ENCODE measurements around the gene HIVEP1. TPM values are rescaled to one million over a fixed set of nuclear protein-coding genes. Genes with fewer than 3 reads are reported as not detected.

The HIVEP1 gene
- total RNA-seq, 1 donor from 2014 or later = 48.9 TPM

DNA sequence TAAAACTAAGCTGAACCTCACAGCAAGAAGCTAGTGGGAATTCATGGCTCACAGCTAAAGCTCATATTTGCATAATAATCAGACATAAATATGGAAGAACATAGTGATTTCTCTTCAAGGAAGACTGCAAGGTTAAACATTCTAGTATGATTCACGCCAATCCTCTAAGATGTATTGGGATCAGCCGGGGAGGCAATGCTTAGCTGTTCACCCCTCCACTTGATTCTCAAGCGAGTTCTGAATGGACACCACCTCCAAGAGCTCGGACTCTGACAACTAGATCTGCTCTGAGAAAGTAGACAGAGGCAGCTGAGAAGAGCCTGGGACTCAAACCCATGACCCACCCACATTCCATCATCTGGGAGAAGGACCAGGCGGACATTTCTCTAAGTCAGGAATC, 159.6 kb downstream of the HIVEP1 start:
- Histone ChIP-seq H3K9ac (ENCODE audit: low read length) (no peak overlapping the region), H3K27ac (ENCODE audit: low read depth, low read length) (no peak overlapping the region), H3K4me3 (ENCODE audit: insufficient read depth, low read depth, low read length) (no peak overlapping the region), H3K9me3 (ENCODE audit: insufficient read depth, low read depth, low read length) (no peaks in the 10 kb centered on the region), H3K36me3 (ENCODE audit: insufficient read depth, low read length) (no peaks in the 10 kb centered on the region), H3K4me2 (ENCODE audit: low read length) (no peak overlapping the region), H2AFZ (ENCODE audit: low read depth, low read length) (no peak overlapping the region), H3K79me2 (ENCODE audit: insufficient read depth, low read length) (no peaks in the 10 kb centered on the region), H4K20me1 (ENCODE audit: insufficient read depth, low read length) (no peaks in the 10 kb centered on the region), H3K27me3 (ENCODE audit: insufficient read depth, low read length) (no peaks in the 10 kb centered on the region), H3K4me1 (ENCODE audit: insufficient read depth, low read length) (no peaks in the 10 kb centered on the region)
- FAIRE-seq (no peak), DNase-seq (ENCODE audit: low read depth) (no peak)
- Mint-ChIP-seq H3K27ac (ENCODE audit: unreplicated experiment) (no peak overlapping the region), H3K9me3 (ENCODE audit: unreplicated experiment) (no peaks in the 10 kb centered on the region), H3K27me3 (ENCODE audit: low read depth, unreplicated experiment) (no peaks in the 10 kb centered on the region), H3K4me1 (ENCODE audit: low read depth, unreplicated experiment) (peaks cover 5% of the 10 kb centered on the region), H3K4me3 (ENCODE audit: unreplicated experiment) (no peak overlapping the region), H3K36me3 (ENCODE audit: low read depth, unreplicated experiment) (no peaks in the 10 kb centered on the region)
- TF ChIP-seq EZH2 (IDR thresholded peaks at IDR 0.05; ENCODE audit: insufficient read depth, low read length) = no peak

DNA sequence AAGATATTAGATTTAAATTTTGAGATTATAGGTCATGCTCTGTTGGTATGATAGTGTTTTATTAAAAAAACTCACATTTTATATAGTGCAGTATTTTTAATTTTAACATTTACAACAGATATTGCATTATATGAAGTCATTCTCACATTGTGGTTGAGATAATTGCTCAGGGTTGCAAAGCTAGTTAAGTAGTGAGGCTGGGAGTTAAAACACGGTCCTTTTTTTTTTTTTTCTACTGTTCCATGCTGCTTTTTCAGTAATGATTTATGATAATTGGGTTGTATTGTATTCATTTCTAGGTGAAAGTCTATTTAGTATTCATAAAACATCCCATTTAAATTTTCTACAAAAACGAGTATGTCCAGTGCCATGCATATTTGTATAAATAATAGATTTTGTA, 160.5 kb downstream of the HIVEP1 start:
- Histone ChIP-seq H3K9ac (ENCODE audit: low read length) (no peak overlapping the region), H2AFZ (ENCODE audit: low read depth, low read length) (no peak overlapping the region), H3K27ac (ENCODE audit: low read depth, low read length) (no peak overlapping the region), H3K27me3 (ENCODE audit: insufficient read depth, low read length) (no peaks in the 10 kb centered on the region), H3K79me2 (ENCODE audit: insufficient read depth, low read length) (no peaks in the 10 kb centered on the region), H3K9me3 (ENCODE audit: insufficient read depth, low read depth, low read length) (no peaks in the 10 kb centered on the region), H4K20me1 (ENCODE audit: insufficient read depth, low read length) (no peaks in the 10 kb centered on the region), H3K4me1 (ENCODE audit: insufficient read depth, low read length) (no peaks in the 10 kb centered on the region), H3K4me3 (ENCODE audit: insufficient read depth, low read depth, low read length) (no peak overlapping the region), H3K36me3 (ENCODE audit: insufficient read depth, low read length) (no peaks in the 10 kb centered on the region), H3K4me2 (ENCODE audit: low read length) (no peak overlapping the region)
- Mint-ChIP-seq H3K27me3 (ENCODE audit: low read depth, unreplicated experiment) (no peaks in the 10 kb centered on the region), H3K9me3 (ENCODE audit: unreplicated experiment) (no peaks in the 10 kb centered on the region), H3K4me1 (ENCODE audit: low read depth, unreplicated experiment) (peaks cover 5% of the 10 kb centered on the region), H3K36me3 (ENCODE audit: low read depth, unreplicated experiment) (no peaks in the 10 kb centered on the region), H3K27ac (ENCODE audit: unreplicated experiment) (no peak overlapping the region), H3K4me3 (ENCODE audit: unreplicated experiment) (no peak overlapping the region)
- DNase-seq (ENCODE audit: low read depth) (no peak), FAIRE-seq (no peak)
- TF ChIP-seq EZH2 (IDR thresholded peaks at IDR 0.05; ENCODE audit: insufficient read depth, low read length) = no peak
- no peak for TF ChIP-seq CTCF (IDR thresholded peaks at IDR 0.05; ENCODE audit: insufficient read depth, low read depth, low read length)

GRCh38 chr6:12173181-12173580, 161.1 kb downstream of the HIVEP1 start:
- H3K9me3 ChIP-seq (ENCODE audit: insufficient read depth, low read depth, low read length) = no peaks in the 10 kb centered on the region
- FAIRE-seq (no peak), DNase-seq (ENCODE audit: low read depth) (no peak)
- Mint-ChIP-seq H3K36me3 (ENCODE audit: low read depth, unreplicated experiment) (no peaks in the 10 kb centered on the region), H3K9me3 (ENCODE audit: unreplicated experiment) (no peaks in the 10 kb centered on the region), H3K27me3 (ENCODE audit: low read depth, unreplicated experiment) (no peaks in the 10 kb centered on the region), H3K27ac (ENCODE audit: unreplicated experiment) (no peak overlapping the region), H3K4me3 (ENCODE audit: unreplicated experiment) (no peak overlapping the region), H3K4me1 (ENCODE audit: low read depth, unreplicated experiment) (peaks cover 5% of the 10 kb centered on the region)
- no peaks in the 10 kb centered on the region for H3K4me1 ChIP-seq (ENCODE audit: insufficient read depth, low read length)
- no peaks in the 10 kb centered on the region for H3K27me3 ChIP-seq (ENCODE audit: insufficient read depth, low read length)
- H3K27ac ChIP-seq (ENCODE audit: low read depth, low read length) = no peak overlapping the region
- H3K36me3 ChIP-seq (ENCODE audit: insufficient read depth, low read length) = no peaks in the 10 kb centered on the region
- no peaks in the 10 kb centered on the region for H3K79me2 ChIP-seq (ENCODE audit: insufficient read depth, low read length)
- H3K9ac ChIP-seq (ENCODE audit: low read length) = no peak overlapping the region
- no peak overlapping the region for H2AFZ ChIP-seq (ENCODE audit: low read depth, low read length)
- H3K4me2 ChIP-seq (ENCODE audit: low read length) = no peak overlapping the region
- H4K20me1 ChIP-seq (ENCODE audit: insufficient read depth, low read length) = no peaks in the 10 kb centered on the region
- no peak for TF ChIP-seq EZH2 (IDR thresholded peaks at IDR 0.05; ENCODE audit: insufficient read depth, low read length)
- no peak for TF ChIP-seq CTCF (IDR thresholded peaks at IDR 0.05; ENCODE audit: insufficient read depth, low read depth, low read length)
- H3K4me3 ChIP-seq (ENCODE audit: insufficient read depth, low read depth, low read length) = no peak overlapping the region
